Stimulated activated CD4-positive, alpha-beta T cell treated with anti-CD3 and anti-CD28 coated beads, Interleukin-2, amount 100 ng/mL, for 48 hours (primary cell): Measurements from ENCODE around the gene FAM120A.
"Not testable (repeated sequence)": the region's sequence is repeated elsewhere in the genome, so short reads cannot be mapped to it uniquely, and the experiment has no call there.

ENCODE experiments used
- DNase-seq, 2 donors: peaks; one replicate each; pipeline ENCODE4 v3.0.0-alpha.2; 2020

FAM120A gene

DNA sequence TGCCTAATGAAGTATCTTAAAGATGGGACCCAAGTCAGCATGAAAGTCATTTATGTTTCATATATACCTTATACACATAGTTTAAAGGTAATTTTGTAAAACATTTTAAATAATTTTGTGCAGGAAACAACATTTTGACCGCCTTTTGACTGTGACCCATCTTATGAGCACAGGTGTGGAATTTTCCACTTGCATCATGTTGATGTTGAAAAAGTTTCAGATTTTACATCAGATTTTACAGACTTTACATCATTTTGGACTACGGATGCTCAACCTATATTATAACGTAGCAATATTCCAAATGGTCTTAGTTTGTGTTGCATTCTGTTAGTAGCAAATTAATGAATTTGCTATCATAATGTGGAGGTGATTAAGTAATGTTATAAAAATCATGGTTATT is 23.6 kb downstream of the FAM120A start:
- no peak for DNase-seq

DNA sequence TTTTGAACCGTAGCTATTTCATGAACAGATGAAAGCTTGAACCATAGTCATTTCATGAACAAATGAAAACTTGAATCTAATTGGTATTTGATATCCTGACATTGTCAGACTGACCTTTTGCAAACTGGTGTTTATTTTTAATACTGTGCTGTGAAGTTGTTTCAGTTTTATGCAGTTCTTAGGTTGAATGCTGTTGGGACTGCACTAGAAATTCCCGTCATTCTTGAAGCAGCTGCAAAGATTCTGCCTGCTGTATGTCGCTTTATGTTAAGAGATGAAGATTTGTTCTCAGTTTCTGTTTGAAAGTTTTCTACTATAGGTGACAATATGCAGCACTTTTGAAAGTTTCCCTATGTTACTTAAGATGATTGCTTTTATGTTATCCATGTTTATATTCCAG is 24.4 kb downstream of the FAM120A start:
- DNase-seq, result no peak

DNA sequence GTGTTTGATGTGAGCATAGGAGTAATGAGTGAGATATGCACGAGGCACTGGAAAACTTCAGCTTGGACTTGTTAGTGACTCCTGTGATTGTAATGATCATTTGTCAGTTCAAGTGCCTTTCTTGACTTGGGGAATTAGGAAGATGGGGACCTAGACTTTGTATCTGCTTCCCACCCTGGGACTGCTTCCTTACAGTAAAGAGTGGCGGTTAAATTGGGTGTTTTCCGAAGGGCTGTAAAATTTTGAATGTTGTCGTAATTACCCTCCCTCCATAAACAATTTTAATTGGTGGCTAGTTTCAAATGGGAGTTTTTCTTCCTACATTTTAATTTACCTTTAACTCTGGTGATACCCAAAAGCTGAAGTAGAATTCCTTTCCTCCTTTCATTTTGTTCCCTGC is 25.4 kb downstream of the FAM120A start:
- DNase-seq, result no peak

DNA sequence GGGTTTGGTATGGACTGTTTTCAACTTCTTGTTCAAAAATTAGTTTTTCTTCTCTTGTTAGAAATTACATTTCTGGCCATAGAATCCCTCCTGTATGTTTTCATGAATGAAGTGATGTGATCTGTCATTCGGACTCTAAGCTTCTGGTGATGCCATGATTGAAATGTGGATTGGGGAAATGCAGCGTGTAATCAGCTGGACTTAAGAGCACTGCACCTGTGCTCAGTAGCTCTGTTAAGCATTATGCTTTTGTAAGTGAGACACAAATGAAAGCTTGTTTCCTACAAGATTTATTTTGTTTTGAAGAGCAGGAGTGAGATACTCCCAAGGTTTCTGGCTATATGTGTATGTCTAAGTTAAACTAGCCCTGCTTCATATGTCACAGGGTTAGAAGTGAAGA is 25.9 kb downstream of the FAM120A start:
- no peak for DNase-seq

- no peak for DNase-seq
Measured at GRCh38 chr9:93479726-93480125, 28.2 kb downstream of the FAM120A start.

DNA sequence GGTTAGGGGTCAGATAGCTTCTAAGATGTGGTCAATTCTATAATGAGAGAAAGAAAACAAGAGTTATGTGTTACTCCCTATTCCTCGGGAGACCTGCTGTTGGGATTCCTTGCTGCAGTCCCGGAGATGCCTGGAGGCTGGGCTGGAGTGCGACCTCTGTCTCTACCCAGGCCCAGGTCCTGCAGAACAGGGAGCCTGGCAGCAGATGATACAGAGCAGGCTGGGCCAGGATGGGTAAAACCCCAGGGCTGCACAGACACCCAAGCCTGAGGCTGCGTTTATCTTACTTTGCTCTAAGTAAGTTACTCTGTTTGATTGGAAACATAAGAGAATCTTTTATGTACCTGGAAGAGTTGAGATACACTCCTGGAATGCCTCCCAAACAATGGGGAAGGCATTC is 28.8 kb downstream of the FAM120A start:
- DNase-seq, result no peak

GRCh38 chr9:93480728-93481324 is 29.3 kb downstream of the FAM120A start:
- DNase-seq, result no peak

- no peak for DNase-seq
Measured at GRCh38 chr9:93483497-93483896, 32.0 kb downstream of the FAM120A start.

DNA sequence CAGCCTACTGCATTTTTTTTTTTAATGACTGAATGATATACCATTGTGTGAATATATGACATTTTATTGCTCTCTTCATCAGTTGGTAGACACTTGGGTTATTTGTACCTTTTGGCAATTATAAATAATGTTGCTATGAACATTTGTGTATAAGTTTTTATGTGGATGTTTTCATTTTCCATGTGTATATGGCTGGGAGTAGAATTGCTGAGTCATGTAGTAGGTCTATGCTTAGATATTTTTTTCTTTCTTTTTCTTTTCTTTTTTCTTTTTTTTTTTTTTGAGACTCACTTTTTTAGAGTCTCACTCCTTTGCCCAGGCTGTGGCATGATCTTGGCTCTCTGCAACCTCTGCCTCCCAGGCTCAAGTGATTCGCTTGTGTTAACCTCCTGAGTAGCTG is 34.8 kb downstream of the FAM120A start:
- no peak for DNase-seq

GRCh38 chr9:93488244-93488643 is 36.8 kb downstream of the FAM120A start:
- no peak for DNase-seq

DNA sequence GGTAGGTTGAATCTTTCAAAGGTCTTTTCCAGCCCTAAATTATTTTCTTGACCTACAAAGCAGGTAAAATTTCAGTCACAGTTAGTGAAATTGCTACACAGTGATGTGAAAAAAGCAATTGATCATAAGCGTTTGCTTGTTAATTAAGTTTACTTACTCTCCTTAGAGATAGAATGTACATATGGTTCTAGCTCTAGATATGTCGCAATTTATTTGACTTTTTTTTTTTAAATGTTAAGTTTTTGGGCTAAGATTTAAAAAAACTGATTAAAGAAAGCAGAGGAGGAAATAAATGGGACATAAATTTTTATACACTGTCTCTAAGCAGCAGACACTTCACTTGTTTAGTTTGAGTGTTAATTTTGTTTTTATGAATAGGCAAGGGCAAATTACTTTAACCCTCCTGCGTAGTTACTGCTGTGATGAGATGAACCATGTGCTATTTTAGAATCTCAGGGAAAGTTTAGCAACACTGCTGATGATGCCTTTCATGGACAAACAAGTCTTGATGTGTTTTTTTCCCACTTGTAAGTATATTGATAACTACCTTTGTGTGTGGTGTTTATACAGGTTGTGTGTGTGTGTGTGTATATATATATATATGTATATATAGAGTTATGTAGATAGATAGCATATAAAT is 40.2 kb downstream of the FAM120A start:
- DNase-seq, result no peak

DNA sequence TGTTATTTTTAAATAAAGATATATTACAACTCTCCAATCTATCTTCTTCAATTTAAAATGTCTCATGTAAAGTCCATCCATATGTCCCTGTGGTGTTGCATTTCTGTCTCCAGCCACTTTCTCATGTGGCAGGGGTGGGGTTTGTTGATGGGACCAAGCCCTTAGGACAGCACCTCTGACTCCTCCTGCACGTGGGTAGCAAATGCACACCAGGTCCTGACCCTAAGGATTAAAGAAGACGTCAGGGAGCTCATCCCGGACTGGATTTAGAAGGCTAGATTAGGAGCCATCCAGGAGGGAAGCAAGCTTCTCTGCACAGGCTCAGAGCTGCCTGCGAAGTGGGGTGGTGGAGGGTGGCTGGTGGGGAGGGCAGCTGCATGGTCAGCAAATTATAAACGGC is 40.8 kb downstream of the FAM120A start:
- DNase-seq, result no peak

GRCh38 chr9:93493949-93494348 is 42.5 kb downstream of the FAM120A start:
- no peak for DNase-seq

DNA sequence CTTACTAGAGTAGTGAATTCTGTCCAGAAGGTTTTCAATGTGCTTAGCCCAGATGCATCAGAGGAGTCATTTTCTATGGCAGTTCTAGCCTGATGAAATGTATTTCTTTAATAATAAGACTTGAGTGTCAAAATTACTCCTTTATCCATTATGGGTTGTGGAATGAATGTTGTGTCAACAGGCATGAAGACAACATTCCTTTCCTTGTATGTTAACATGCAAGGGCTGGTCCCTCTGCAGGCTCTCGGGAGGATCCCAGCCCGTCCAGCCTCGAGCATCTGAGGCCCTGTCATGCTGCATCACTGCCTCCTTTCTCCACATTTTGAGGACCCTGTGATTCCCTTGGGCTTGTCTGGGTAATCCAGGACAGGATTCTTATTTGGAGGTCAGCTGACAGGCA is 44.8 kb downstream of the FAM120A start:
- DNase-seq, result no peak

- no peak for DNase-seq
Measured at GRCh38 chr9:93500571-93501298, 49.2 kb downstream of the FAM120A start.

DNA sequence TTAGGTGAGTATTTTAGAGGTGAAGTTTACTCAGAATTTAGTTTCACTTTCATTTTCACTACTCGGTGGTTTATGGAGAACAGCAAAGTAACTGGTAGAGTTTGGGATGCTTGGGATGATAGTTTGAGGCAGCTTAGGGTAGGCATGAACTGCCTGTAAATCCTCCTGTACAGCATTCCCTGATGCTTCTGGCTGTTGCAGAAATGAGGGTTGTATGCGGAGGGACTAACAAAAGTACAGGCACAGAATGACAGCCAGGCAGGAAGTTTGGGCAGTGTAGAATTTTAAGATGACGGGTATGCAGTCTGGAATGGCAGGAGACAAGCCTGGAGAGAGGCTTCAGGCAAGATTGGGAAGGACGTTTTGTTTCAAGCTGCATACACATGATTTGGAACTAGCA is 49.9 kb downstream of the FAM120A start:
- no peak for DNase-seq

DNA sequence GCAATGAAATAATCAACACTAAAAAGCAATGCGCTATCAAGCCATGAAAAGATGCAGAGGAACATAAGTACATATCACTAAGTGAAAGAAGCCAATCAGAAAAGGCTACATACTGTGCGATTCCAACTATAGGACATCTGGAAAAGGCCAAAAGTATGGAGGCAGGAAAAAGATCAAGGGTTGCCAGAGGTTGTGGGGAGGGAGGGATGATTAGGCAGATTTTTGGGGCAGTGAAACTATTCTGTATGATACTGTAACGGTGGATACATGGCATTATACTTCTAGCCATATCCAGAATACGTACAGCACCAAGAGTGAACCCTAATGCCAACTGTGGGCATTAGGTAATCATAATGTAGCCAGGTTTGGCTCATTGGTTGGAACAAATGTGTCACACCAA is 51.9 kb downstream of the FAM120A start:
- no peak for DNase-seq

DNA sequence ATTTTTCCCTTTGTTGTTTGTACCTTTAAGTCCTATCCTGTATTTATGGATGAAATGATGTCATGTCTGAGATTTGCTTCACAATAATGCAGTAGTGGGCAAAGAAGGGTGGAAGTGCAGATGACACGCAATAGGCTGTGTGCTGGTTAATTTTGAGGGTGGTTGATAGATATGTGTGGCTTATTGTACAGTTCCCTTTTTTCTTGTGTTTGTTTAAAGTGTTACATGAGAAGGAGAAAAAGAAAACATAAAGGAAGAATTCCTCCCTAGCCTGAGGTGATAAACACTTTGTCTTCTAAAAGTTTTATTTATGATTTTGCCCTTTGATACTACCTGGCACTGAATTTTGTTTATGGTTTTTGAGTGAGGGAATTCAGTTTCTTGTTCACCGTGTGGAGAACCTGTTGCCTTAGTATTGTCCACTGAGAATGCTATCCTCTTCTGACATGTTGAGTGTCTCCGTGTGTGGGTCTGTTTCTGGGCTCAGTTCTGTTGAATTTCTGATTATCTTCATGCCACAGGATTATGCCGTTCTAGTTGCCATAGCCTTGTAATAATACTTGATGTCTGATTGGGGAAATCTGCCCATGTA is 54.2 kb downstream of the FAM120A start:
- DNase-seq, result no peak

GRCh38 chr9:93507768-93508167 is 56.3 kb downstream of the FAM120A start:
- no peak for DNase-seq

DNA sequence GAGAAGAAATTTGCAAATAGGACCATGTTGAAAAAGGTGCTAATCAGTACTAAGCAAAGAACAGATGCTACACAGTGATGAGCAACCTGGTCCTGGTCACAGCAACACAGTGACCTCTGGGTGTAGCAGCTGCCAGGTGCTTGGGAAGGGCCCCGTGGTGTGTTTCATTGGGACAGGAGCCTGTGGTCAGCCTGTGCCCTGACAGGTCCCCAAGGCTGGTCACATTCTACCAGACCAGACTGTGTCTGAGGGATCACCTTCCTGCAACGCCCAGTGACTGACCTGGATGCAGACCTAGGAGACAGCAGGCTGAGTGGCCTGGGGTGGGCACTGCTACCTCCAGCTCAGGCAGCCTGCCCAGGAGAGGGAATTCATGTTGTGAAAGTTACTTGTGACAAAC is 56.7 kb downstream of the FAM120A start:
- no peak for DNase-seq

- DNase-seq, result no peak
Measured at GRCh38 chr9:93509084-93509483, 57.6 kb downstream of the FAM120A start.

GRCh38 chr9:93510041-93510440 is 58.6 kb downstream of the FAM120A start:
- no peak for DNase-seq

GRCh38 chr9:93511228-93511627 is 59.7 kb downstream of the FAM120A start:
- DNase-seq, result not testable (repeated sequence)

GRCh38 chr9:93512170-93512812 is 60.8 kb downstream of the FAM120A start:
- DNase-seq, result not testable (repeated sequence)
